Urothelium cell line (cell line): ENCODE measurements around the gene HTRA2.
A peak's percentile ranks its signal among the peaks of the same experiment; 100 is the strongest.

Source experiments
- DNase-seq: peaks from one replicate; pipeline ENCODE4 v3.0.0; 2011; ENCODE audit warnings: low spot score, mixed read lengths
- FAIRE-seq: peaks from 2 replicates; lab custom pipeline; 2011; peaks lifted over from hg19 to GRCh38; lab: Jason Lieb, UNC

Gene HTRA2

GRCh38 chr2:74499940-74500577 lies 29.7 kb upstream of the HTRA2 start:
- DNase-seq (no peak), FAIRE-seq (no peak)

GRCh38 chr2:74500578-74500946 lies 29.2 kb upstream of the HTRA2 start:
- FAIRE-seq (no peak), DNase-seq (no peak)

GRCh38 chr2:74501335-74502071 lies 28.2 kb upstream of the HTRA2 start:
- peak; percentile 46 for FAIRE-seq

GRCh38 chr2:74502147-74502719 lies 27.5 kb upstream of the HTRA2 start:
- FAIRE-seq, result no peak
- peak; percentile 37 for DNase-seq

More at GRCh38 chr2:74501335-74502071, 28.2 kb upstream of the HTRA2 start:
- peak; percentile 22 for DNase-seq

- DNase-seq (peak; percentile 90), FAIRE-seq (peak; percentile 48)
These were observed 26.8 kb upstream of the HTRA2 start for GRCh38 chr2:74502720-74503505.

- no peak for FAIRE-seq
- DNase-seq, result peak; percentile 37
These were observed 25.9 kb upstream of the HTRA2 start for GRCh38 chr2:74503506-74504475.

- DNase-seq, result no peak
- no peak for FAIRE-seq
These were observed 25.1 kb upstream of the HTRA2 start for GRCh38 chr2:74504591-74504990.

GRCh38 chr2:74505448-74506246 lies 24.1 kb upstream of the HTRA2 start:
- DNase-seq (no peak), FAIRE-seq (no peak)

- FAIRE-seq (peak; percentile 84), DNase-seq (peak; percentile 99)
These were observed 22.4 kb upstream of the HTRA2 start, which contains the start of gene PCGF1 for GRCh38 chr2:74507145-74507925. PCGF1 (minus strand) TSS chr2:74507695; CDS start chr2:74507668, 27 bp downstream.

GRCh38 chr2:74507926-74508520 lies 21.7 kb upstream of the HTRA2 start:
- DNase-seq (peak; percentile 65), FAIRE-seq (no peak)

- no peak for FAIRE-seq
- no peak for DNase-seq
These were observed 19.5 kb upstream of the HTRA2 start for GRCh38 chr2:74510272-74510671.

GRCh38 chr2:74511104-74511989 lies 18.4 kb upstream of the HTRA2 start:
- DNase-seq (no peak), FAIRE-seq (no peak)

GRCh38 chr2:74512744-74513604 lies 16.8 kb upstream of the HTRA2 start:
- no peak for DNase-seq
- no peak for FAIRE-seq

- DNase-seq (peak; percentile 74), FAIRE-seq (no peak)
These were observed 15.9 kb upstream of the HTRA2 start for GRCh38 chr2:74513605-74514367.
